Large intestine (tissue), 12 donors: Measurements from ENCODE around the gene INPP4B. TPM values are rescaled to one million over a fixed set of nuclear protein-coding genes. Genes with fewer than 3 reads are reported as not detected.
A peak's percentile ranks its signal among the peaks of the same experiment; 100 is the strongest.

ENCODE experiments used
- DNase-seq, 2 donors: peaks; one replicate each; pipeline versions ENCODE4 v3.0.0 to v3.0.0-alpha.2; 2013
- H3K27ac ChIP-seq: one replicate; pipeline ENCODE4 v1.5.1; 2013; ENCODE audit warnings: low read length
- H3K27me3 ChIP-seq: 2 replicates; pipeline ENCODE4 v1.6.1; 2013; ENCODE audit warnings: low read length; ENCODE audit not compliant: control insufficient read depth, insufficient read depth
- H3K36me3 ChIP-seq: 2 replicates; pipeline ENCODE4 v1.6.1; 2013; ENCODE audit warnings: low read length; ENCODE audit not compliant: control insufficient read depth, insufficient read depth
- H3K4me1 ChIP-seq: one replicate; pipeline ENCODE4 v1.6.1; 2013; ENCODE audit warnings: low read length; ENCODE audit not compliant: control insufficient read depth, insufficient read depth
- H3K4me3 ChIP-seq: one replicate; pipeline ENCODE4 v1.5.1; 2013; ENCODE audit warnings: low read length
- H3K9me3 ChIP-seq: one replicate; pipeline ENCODE4 v1.6.1; 2013; ENCODE audit warnings: mild to moderate bottlenecking, low read depth, low read length, moderate library complexity; ENCODE audit not compliant: control insufficient read depth
- WGBS: methylation state at CpG from one replicate; pipeline ENCODE4 v1.1.5; 2013; ENCODE audit warnings: low lambda C conversion rate; ENCODE audit not compliant: insufficient coverage; 5-methylcytosine and 5-hydroxymethylcytosine counted together
- long read RNA-seq, 11 donors: transcript quantifications; one replicate each; lab custom pipeline, GENCODE V29; 2026
- polyA plus RNA-seq: library from polyadenylated mRNA; unstranded; fragments of 120-200 nt; gene quantifications from one replicate; pipeline ENCODE4 v1.2.1, GENCODE V29; 2013

Gene INPP4B
- 6.6 TPM for polyA plus RNA-seq
- long read RNA-seq, donor 1 = 0 reads
- long read RNA-seq, donor 2 = 0 reads
- long read RNA-seq, donor 3 = 0 reads
- long read RNA-seq, donor 4 = 0 reads
- long read RNA-seq, donor 5 = 0 reads
- long read RNA-seq, donor 6 = 0 reads
- long read RNA-seq, donor 7 = 0 reads
- long read RNA-seq, donor 8 = 0 reads
- long read RNA-seq, donor 9 = 0 reads
- long read RNA-seq, donor 10 = 0 reads
- long read RNA-seq, donor 11 = 0 reads

DNA sequence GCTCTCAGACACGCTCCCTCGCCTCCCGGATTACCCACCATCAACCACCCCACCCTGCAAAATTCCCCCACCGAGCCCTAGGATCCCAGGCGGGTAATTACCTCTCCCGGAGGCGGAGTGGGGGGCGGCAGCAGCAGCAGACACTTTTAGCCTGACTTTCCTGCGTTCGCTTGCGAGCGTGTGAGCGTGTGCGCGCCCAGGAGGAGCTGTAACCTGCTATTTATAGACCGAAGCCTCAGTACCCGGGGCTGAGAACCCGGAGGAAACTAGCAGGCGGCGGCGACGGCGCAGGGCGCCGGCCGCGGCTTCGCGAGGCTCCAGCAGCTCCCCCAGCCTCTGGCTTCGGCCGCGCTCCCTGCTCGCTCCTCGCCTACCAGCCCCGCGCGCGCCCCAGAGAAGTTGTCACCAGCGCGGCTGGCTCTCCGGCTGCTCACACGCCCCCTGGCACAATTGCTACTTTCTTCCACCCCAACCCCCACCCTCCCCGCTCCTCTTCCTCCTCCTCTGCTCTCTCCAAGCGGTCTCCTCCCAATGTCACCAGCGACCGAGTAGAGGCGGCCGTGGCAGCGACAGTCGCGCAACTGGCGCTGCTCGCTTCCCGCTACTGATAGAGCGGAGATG is at the start of gene INPP4B:
Gene INPP4B (minus strand): TSS at position 194 of the 621 bp plus-strand sequence.
- Histone ChIP-seq H3K9me3 (peaks cover 7% of the 10 kb centered on the region), H3K4me1 (peaks cover 5% of the 10 kb centered on the region), H3K4me3 (peak within 1 kb of the TSS; percentile 68), H3K27me3 (peaks cover 20% of the 10 kb centered on the region), H3K27ac (no peak within 1 kb of the TSS), H3K36me3 (no peaks in the 10 kb centered on the region)
- peak; percentile 52 to 68 for DNase-seq
- no CpG with 5 or more reads among the region's 55 CpGs for WGBS

GRCh38 chr4:142893012-142893411 is 46.9 kb upstream of the INPP4B start:
- no peak for DNase-seq
- Histone ChIP-seq H3K36me3 (no peaks in the 10 kb centered on the region), H3K4me1 (no peaks in the 10 kb centered on the region), H3K27ac (no peak overlapping the region), H3K4me3 (no peak overlapping the region), H3K9me3 (peaks cover 11% of the 10 kb centered on the region), H3K27me3 (no peaks in the 10 kb centered on the region)
- 100% methylated on average over 1 of the region's 3 CpGs for WGBS

GRCh38 chr4:142886566-142886965 is 40.5 kb upstream of the INPP4B start:
- Histone ChIP-seq H3K9me3 (no peaks in the 10 kb centered on the region), H3K27me3 (no peaks in the 10 kb centered on the region), H3K27ac (no peak overlapping the region), H3K4me3 (no peak overlapping the region), H3K4me1 (no peaks in the 10 kb centered on the region), H3K36me3 (no peaks in the 10 kb centered on the region)
- no peak for DNase-seq
- 90% methylated on average over 2 of the region's 5 CpGs for WGBS

DNA sequence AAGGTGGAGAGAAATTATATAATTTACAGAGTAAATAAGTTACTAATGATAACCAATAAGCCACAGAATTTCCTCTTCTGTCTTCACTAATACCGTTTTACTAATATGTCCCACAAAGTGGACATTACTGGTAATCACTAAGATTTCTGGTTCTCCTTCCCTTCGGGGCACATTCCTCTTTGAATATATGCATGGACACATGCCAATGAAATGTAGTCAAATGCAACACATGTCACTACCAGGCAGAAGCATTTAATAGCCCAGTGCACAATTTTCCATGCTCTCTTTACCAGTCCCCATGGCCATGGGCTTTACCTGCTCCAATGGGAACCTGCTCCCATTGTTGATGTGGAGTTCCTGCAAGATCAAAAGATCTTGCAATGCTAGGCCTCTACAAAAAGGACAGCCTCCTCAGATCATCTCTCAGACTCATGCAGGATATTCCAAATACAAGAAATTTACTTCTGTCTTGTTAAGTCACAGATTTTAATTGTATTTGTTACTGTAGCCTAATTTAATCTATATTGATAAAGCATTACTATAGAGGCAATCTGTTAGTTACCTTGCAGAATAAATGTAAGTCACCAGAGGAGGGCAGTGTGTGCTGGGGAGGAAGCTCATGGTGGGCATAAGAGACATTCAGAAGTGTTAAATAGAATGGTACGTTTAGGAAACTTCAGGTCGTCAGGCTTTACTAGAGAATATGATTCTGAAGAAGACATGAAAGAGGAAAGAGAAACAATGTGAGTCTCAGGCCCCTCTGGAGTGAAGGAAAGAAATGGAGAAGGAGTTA is 37.1 kb upstream of the INPP4B start:
- Histone ChIP-seq H3K4me1 (no peaks in the 10 kb centered on the region), H3K27ac (no peak overlapping the region), H3K27me3 (no peaks in the 10 kb centered on the region), H3K9me3 (no peaks in the 10 kb centered on the region), H3K4me3 (no peak overlapping the region), H3K36me3 (no peaks in the 10 kb centered on the region)
- peak in 1 of 2 donors; percentile 32 for DNase-seq
- 60% methylated on average over 1 of the region's 4 CpGs for WGBS

DNA sequence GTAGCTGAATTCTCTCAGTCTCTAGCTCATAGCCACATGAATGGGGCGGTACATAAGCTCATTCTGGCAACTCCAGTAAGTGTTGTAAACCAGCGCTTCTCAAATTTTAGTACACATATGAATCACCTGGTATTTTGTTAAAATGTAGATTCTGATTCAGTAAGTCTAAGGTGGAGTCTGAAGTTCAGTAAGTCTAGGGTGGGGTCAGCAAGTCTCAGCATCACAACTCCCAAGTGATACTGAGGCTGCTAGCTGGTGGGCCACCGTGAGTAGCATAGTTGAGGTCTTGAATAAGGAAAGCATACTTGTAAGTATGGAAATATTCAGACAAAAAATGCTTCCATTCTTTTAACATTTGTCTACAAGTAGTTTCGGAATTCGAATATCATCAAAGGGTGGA is 36.1 kb upstream of the INPP4B start:
- no peaks in the 10 kb centered on the region for H3K27me3 ChIP-seq
- no peak overlapping the region for H3K4me3 ChIP-seq
- DNase-seq = no peak
- WGBS = 97% methylated on average over 3 of the region's 5 CpGs
- no peaks in the 10 kb centered on the region for H3K36me3 ChIP-seq
- H3K9me3 ChIP-seq = no peaks in the 10 kb centered on the region
- no peak overlapping the region for H3K27ac ChIP-seq
- H3K4me1 ChIP-seq = no peaks in the 10 kb centered on the region

DNA sequence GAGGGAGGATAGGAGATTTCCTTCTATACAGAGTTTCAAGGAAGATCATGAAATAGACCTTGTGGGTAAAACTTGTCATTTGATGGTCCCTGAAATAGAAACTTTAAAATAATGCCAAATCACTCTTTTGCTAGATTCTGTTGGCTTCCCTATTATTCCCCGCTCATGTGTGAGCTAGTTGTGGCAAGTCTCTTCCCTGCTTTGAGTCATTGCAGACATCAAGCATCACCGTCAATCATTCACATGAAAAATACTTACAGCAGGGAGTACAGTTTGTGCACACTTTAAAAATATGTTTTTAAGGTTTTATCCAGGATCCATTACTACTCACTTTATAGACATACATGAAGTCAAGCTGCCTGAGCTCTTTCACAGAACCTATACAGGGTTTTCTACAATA is 35.2 kb upstream of the INPP4B start:
- Histone ChIP-seq H3K4me3 (no peak overlapping the region), H3K9me3 (no peaks in the 10 kb centered on the region), H3K36me3 (no peaks in the 10 kb centered on the region), H3K4me1 (no peaks in the 10 kb centered on the region), H3K27me3 (no peaks in the 10 kb centered on the region), H3K27ac (no peak overlapping the region)
- DNase-seq = no peak
- no CpG with 5 or more reads among the region's 2 CpGs for WGBS

- no peaks in the 10 kb centered on the region for H3K9me3 ChIP-seq
- H3K4me3 ChIP-seq = no peak overlapping the region
- WGBS = no CpG with 5 or more reads among the region's 2 CpGs
- no peaks in the 10 kb centered on the region for H3K4me1 ChIP-seq
- H3K36me3 ChIP-seq = no peaks in the 10 kb centered on the region
- no peak for DNase-seq
- H3K27me3 ChIP-seq = no peaks in the 10 kb centered on the region
- H3K27ac ChIP-seq = no peak overlapping the region
Observed at GRCh38 chr4:142875117-142875516, 29.0 kb upstream of the INPP4B start.

DNA sequence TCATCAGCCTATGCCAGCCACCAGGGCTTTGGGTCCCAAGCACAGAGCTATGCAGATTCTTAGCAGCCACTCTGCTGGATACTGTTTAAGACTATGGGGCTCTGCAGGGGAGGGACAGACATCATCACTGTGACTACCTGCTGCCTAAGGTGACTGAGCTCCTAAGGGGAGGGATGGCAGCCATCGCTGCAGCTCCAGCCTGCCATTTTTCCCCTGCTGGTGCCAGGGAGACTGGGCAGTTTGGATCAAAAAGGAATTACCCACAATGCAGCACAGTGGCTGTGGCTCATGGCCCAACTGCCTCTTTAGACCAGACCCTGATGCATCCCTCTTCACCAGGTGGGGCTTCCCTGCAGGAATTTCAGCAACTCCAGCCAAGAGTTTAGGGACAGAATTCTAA is 28.6 kb upstream of the INPP4B start:
- H3K36me3 ChIP-seq = no peaks in the 10 kb centered on the region
- H3K4me1 ChIP-seq = no peaks in the 10 kb centered on the region
- H3K4me3 ChIP-seq = no peak overlapping the region
- H3K27ac ChIP-seq = no peak overlapping the region
- WGBS = no CpG with 5 or more reads among the region's 1 CpG
- no peaks in the 10 kb centered on the region for H3K9me3 ChIP-seq
- H3K27me3 ChIP-seq = no peaks in the 10 kb centered on the region
- DNase-seq = no peak

GRCh38 chr4:142866685-142867084 is 20.6 kb upstream of the INPP4B start:
- H3K4me3 ChIP-seq = no peak overlapping the region
- DNase-seq = no peak
- H3K9me3 ChIP-seq = no peaks in the 10 kb centered on the region
- H3K27me3 ChIP-seq = no peaks in the 10 kb centered on the region
- no peak overlapping the region for H3K27ac ChIP-seq
- no peaks in the 10 kb centered on the region for H3K4me1 ChIP-seq
- WGBS = no CpG with 5 or more reads among the region's 5 CpGs
- no peaks in the 10 kb centered on the region for H3K36me3 ChIP-seq

DNA sequence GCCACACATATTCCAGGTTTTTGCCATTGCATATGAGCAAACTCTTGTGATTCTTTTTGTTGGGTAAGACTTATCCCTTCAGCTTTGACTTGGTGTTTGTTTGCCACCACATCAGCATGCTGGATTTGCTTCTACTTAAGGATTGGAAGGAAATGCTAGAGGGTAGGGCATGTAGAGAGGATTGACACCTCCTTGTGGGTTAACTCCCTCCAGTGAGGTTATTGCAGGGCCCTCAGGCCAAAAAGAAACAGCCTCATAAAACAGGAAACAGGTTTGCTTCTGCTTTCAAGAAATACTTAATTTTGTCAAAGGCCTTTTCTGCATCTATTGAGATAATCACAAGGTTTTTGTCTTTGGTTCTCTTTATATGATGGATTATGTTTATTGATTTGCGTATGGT is 15.2 kb upstream of the INPP4B start:
- Histone ChIP-seq H3K4me3 (no peak overlapping the region), H3K4me1 (no peaks in the 10 kb centered on the region), H3K27me3 (no peaks in the 10 kb centered on the region), H3K27ac (no peak overlapping the region), H3K36me3 (no peaks in the 10 kb centered on the region), H3K9me3 (no peaks in the 10 kb centered on the region)
- no peak for DNase-seq
- WGBS = no CpG with 5 or more reads among the region's 1 CpG
